HG02981 (cell line): ENCODE measurements around the gene RASA3.
"Not testable (repeated sequence)": the region's sequence is repeated elsewhere in the genome, so short reads cannot be mapped to it uniquely, and the experiment has no call there.

Experiments
- ATAC-seq: cut with Tn5 transposase; IDR thresholded peaks from one replicate; pipeline ENCODE4 v1.9.1; 2021; ENCODE audit warnings: mild to moderate bottlenecking, moderate library complexity; ENCODE audit not compliant: unreplicated experiment

Gene RASA3

GRCh38 chr13:114157869-114158495 lies 25.6 kb upstream of the RASA3 start:
- ATAC-seq, result no peak

DNA sequence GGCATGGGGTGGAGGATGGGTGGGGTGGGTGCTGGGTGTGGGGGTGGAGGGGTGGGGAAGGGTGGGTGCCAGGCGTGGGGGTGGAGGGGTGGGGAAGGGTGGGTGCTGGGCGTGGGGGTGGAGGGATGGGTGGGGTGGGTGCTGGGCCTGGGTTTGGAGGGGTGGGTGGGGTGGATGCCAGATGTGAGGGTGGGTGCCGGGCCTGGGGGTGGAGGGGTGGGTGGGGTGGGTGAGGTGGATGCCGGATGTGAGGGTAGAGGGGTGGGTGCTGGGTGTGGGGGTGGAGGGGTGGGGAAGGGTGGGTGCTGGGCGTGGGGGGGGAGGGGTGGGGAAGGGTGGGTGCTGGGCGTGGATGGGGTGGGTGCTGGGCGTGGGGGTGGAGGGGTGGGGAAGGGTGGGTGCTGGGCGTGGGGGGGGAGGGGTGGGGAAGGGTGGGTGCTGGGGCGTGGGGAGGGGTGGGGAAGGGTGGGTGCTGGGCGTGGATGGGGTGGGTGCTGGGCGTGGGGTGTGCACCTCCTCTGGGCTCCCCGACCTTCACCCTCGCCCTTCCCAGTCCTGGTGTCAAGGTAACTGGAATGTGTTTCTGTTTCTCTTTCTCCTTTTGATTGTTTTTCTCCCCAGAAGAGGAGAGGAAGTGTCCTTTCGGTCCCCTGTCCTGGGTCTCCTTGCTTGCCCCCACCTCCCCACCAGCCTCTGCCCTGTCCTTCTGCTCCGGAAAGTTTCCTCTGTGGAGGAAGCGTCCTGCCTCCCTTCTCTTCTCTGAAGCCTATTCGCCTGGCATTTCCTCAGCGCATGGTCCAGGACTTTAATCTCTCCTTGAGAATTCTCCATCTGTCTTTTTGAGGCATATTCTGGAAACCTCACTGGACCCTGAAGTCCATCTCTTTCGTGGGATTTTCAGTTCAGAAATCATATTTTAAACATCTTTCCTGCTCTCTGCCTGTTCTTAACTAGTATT lies 23.8 kb upstream of the RASA3 start:
- no peak for ATAC-seq

DNA sequence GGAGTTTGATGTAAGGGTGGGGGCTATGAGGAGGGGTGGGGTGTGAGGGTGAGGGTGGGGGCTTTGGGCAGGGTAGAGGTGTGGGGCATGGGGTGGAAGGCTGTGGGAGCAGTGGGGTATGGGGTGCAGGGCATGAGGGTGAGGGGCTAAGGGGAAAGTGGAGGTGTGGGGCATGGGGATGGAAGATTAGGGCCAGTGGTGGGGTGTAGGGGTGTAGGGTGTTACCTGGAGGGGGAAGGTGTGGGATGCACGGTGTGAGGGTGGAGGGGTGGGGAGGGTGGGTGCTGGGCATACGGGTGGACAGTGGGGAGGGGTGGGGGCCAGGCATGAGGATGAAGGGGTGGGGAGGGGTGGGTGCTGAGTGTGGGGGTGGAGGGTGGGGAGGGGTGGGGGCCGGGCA lies 22.9 kb upstream of the RASA3 start:
- ATAC-seq, result no peak

- ATAC-seq, result no peak
These were observed 22.1 kb upstream of the RASA3 start for GRCh38 chr13:114154476-114154875.

- no peak for ATAC-seq
These were observed 21.2 kb upstream of the RASA3 start for GRCh38 chr13:114153485-114154080.

GRCh38 chr13:114152831-114153371 lies 20.5 kb upstream of the RASA3 start:
- no peak for ATAC-seq

DNA sequence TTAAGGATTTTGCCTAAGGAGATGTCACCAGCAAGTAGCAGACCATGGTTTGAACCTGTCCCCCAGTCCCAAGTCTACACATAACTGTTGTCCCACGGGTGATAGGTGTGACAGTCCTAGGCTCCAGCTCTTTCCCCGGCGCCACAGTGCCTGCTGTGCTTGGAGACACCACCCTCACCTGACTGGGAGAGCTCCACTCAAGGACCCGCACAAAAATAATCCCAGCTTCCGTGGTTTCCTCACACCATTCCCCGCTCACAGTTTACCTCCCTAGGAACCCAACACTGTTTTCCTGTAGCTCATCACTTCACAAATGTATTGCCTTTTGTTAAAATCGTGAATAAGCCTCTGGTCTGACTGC lies 19.8 kb upstream of the RASA3 start:
- no peak for ATAC-seq

DNA sequence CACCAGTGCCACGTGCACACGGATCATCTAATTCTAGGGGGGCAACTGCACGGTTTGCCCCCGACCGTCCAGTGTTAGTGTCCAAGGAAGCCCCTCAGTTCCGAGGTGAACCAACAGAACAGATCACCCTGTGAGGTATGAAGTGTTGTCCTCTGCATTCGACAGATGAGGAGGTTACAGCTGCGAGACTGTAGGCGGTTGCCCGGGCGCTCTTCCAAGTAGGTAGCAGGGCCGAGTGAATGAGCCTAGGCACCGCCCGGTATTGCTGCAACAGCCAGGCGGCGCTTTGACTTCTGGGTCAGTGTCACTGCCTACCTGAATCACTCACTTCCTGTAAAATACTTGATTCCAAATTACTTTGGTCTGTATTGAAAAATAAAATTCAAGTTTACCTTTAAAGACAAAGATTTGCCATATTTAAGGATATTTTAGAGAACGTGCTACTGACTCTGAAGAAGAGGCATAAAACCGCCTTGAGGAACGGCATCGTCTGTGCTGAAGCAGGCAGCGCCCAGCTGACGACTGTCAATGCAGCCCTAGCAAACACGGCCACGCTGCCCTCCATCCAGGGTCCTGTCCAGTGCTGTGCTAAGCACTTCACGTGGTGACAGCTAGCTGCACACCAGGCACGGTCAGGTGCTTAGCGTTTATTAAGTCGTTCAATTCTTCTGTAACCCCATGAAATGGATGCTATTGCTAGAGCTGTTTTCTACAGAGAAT lies 19.3 kb upstream of the RASA3 start:
- no peak for ATAC-seq

- no peak for ATAC-seq
These were observed 18.6 kb upstream of the RASA3 start for GRCh38 chr13:114151031-114151430.

- no peak for ATAC-seq
These were observed 17.6 kb upstream of the RASA3 start for GRCh38 chr13:114149774-114150740.

- not testable (repeated sequence) for ATAC-seq
These were observed 16.5 kb upstream of the RASA3 start for GRCh38 chr13:114148886-114149285.

DNA sequence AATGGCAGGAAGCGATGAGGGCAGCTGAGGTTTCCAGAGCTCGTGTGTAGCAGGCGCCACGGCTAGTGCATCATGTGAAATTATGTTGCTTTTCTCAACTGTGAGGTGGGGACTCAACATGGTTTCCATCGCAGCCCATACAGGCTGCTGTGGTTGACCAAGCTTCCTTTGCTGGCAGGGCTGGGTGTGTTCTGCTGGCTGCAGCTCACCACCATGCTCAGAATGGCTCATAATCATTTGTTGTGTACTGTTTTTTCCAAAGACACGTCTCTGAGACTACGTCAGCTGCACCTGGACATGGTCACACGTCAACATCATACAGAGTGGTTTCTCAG lies 16.1 kb upstream of the RASA3 start:
- peak; percentile 83 for ATAC-seq

- ATAC-seq, result peak; percentile 21
These were observed 15.5 kb upstream of the RASA3 start for GRCh38 chr13:114147803-114148520.

GRCh38 chr13:114146629-114147028 lies 14.2 kb upstream of the RASA3 start:
- no peak for ATAC-seq

DNA sequence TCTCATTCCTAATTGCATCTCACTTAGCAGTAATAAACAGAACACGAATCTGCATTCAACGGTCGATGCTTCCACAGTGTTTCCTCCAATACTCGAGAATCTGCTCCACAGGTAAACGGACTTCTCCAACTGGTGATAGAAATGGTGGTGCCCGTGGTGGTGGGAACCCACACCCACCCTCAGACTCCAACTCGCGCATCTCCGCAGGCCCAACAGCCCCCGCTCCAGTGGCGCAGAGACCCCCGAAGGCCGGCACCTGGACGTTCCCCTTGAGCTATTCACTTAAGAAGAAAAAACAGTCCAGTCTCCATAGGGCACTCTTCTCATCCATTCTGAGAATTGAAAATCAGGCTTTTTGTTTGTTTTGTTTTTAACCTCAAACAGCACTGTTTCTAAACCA lies 13.8 kb upstream of the RASA3 start:
- no peak for ATAC-seq

- no peak for ATAC-seq
These were observed 13.3 kb upstream of the RASA3 start for GRCh38 chr13:114145722-114146121.

DNA sequence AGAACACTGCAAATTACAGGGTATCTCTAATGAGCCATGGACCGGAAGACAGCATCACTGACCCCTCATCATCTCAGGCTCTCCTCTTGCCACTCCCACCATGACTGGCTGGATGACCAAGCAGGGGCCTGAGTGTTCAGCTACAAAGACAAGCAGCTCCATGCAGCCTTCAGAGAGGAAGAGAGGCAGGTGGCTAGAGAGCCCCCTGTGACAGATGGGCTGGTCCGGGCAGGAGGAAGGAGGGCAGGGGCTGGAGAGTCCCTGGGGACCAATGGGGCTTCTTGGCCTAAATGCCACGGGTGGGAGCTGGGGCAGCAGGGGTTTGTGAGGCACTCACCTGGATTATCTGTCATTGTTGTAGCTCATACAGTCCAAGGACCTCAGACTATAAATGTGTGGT lies 12.8 kb upstream of the RASA3 start:
- no peak for ATAC-seq

GRCh38 chr13:114144606-114145244 lies 12.3 kb upstream of the RASA3 start:
- ATAC-seq, result no peak
